CD14-positive monocyte (primary cell): ENCODE measurements around the gene CTNNBL1. TPM values are rescaled to one million over a fixed set of nuclear protein-coding genes. Genes with fewer than 3 reads are reported as not detected.

ENCODE experiments used
- DNase-seq, 3 donors: peaks; one replicate each; pipeline ENCODE4 v3.0.0-alpha.2; 2011 to 2022
- H2AFZ ChIP-seq: 2 replicates; pipeline ENCODE4 v1.6.0; 2012; ENCODE audit warnings: mild to moderate bottlenecking, low read depth, low read length, inconsistent platforms; ENCODE audit not compliant: insufficient read depth, poor library complexity, severe bottlenecking
- H3K27ac ChIP-seq, 2 donors: 1 replicate in 1 of 2; 2 replicates in 1 of 2; pipeline ENCODE4 v1.5.1; 2012 to 2013; ENCODE audit warnings: low read length in 2 of 2, control low read depth in 1 of 2, inconsistent platforms in 1 of 2, low read depth in 1 of 2, mild to moderate bottlenecking in 1 of 2
- H3K27me3 ChIP-seq, 2 donors: one replicate each; pipeline versions ENCODE4 v1.6.0 to v1.6.1; 2011 to 2013; ENCODE audit warnings: low read length in 2 of 2; ENCODE audit not compliant: control insufficient read depth in 2 of 2, insufficient read depth in 2 of 2
- H3K36me3 ChIP-seq, 2 donors: replicated peaks in 1 of 2; 1 replicate in 1 of 2; 2 replicates in 1 of 2; pipeline versions ENCODE4 v1.5.1 to v1.6.1; 2012 to 2013; ENCODE audit warnings: low read length in 2 of 2, control low read depth in 1 of 2, inconsistent platforms in 1 of 2, mild to moderate bottlenecking in 1 of 2; ENCODE audit not compliant: insufficient read depth in 2 of 2, control insufficient read depth in 1 of 2
- H3K4me1 ChIP-seq, 2 donors: 1 replicate in 1 of 2; 2 replicates in 1 of 2; pipeline versions ENCODE4 v1.5.1 to v1.6.1; 2012 to 2013; ENCODE audit warnings: low read length in 2 of 2, control low read depth in 1 of 2, inconsistent platforms in 1 of 2, mild to moderate bottlenecking in 1 of 2, moderate library complexity in 1 of 2; ENCODE audit not compliant: insufficient read depth in 2 of 2, control insufficient read depth in 1 of 2
- H3K4me2 ChIP-seq: replicated peaks from 2 replicates; pipeline ENCODE3; 2012; ENCODE audit warnings: low read length, moderate library complexity, mild to moderate bottlenecking; ENCODE audit not compliant: poor library complexity, severe bottlenecking; ENCODE audit errors: extremely low read depth
- H3K4me3 ChIP-seq, 3 experiments: fragments of 200-600 bp in 1 of 3; sonication (generic) in 1 of 3; replicated peaks in 1 of 3; 1 replicate in 2 of 3; 2 replicates in 1 of 3; pipeline ENCODE4 v1.5.1; 2011 to 2013; ENCODE audit warnings: low read length in 3 of 3, mild to moderate bottlenecking in 3 of 3, control low read depth in 2 of 3, low read depth in 2 of 3, inconsistent platforms in 1 of 3, moderate library complexity in 1 of 3
- H3K79me2 ChIP-seq: 2 replicates; pipeline ENCODE4 v1.6.0; 2012; ENCODE audit warnings: mild to moderate bottlenecking, control low read depth, inconsistent platforms, low read length, moderate library complexity; ENCODE audit not compliant: insufficient read depth
- H3K9ac ChIP-seq: 2 replicates; pipeline ENCODE4 v1.6.0; 2017; ENCODE audit warnings: low read length, mild to moderate bottlenecking; ENCODE audit not compliant: insufficient read depth, poor library complexity, severe bottlenecking
- H3K9me3 ChIP-seq, 2 donors: replicated peaks in 1 of 2; 1 replicate in 1 of 2; 2 replicates in 1 of 2; pipeline versions ENCODE4 v1.5.1 to v1.6.1; 2012 to 2013; ENCODE audit warnings: low read length in 2 of 2, control low read depth in 1 of 2; ENCODE audit not compliant: control insufficient read depth in 1 of 2, insufficient read depth in 1 of 2
- H4K20me1 ChIP-seq: 2 replicates; pipeline ENCODE4 v1.6.0; 2012; ENCODE audit warnings: mild to moderate bottlenecking, low read length, control low read depth, moderate library complexity; ENCODE audit not compliant: insufficient read depth
- H3K27ac Mint-ChIP-seq, 7 donors: one replicate each; pipeline ENCODE4 v1.8.0; 2020; ENCODE audit warnings: mild to moderate bottlenecking in 7 of 7, mixed read lengths in 7 of 7, moderate library complexity in 6 of 7, inconsistent platforms in 2 of 7
- H3K27me3 Mint-ChIP-seq, 3 donors: one replicate each; pipeline ENCODE4 v1.8.0; 2021 to 2022; ENCODE audit warnings: low read depth in 3 of 3, mild to moderate bottlenecking in 3 of 3, mixed read lengths in 3 of 3, moderate library complexity in 3 of 3, inconsistent platforms in 1 of 3
- H3K36me3 Mint-ChIP-seq, 2 donors: one replicate each; pipeline ENCODE4 v1.8.0; 2020; ENCODE audit warnings: mixed read lengths in 2 of 2, inconsistent platforms in 1 of 2, mild to moderate bottlenecking in 1 of 2
- H3K4me1 Mint-ChIP-seq: one replicate; pipeline ENCODE4 v1.8.0; 2020; ENCODE audit warnings: mild to moderate bottlenecking, mixed read lengths
- H3K4me3 Mint-ChIP-seq, 2 donors: one replicate each; pipeline ENCODE4 v1.8.0; 2020; ENCODE audit warnings: mild to moderate bottlenecking in 2 of 2, mixed read lengths in 2 of 2, moderate library complexity in 1 of 2
- H3K9me3 Mint-ChIP-seq, 7 donors: one replicate each; pipeline ENCODE4 v1.8.0; 2020 to 2022; ENCODE audit warnings: mixed read lengths in 7 of 7, mild to moderate bottlenecking in 6 of 7, moderate library complexity in 6 of 7, inconsistent platforms in 2 of 7
- CTCF ChIP-seq: fragments of 200-600 bp; IDR thresholded peaks from one replicate; pipeline ENCODE4 v1.8.0; 2022; ENCODE audit warnings: antibody characterized with exemption, mild to moderate bottlenecking
- WGBS: methylation state at CpG from one replicate; pipeline ENCODE4 v1.1.5; 2013; ENCODE audit warnings: missing lambda C conversion rate; ENCODE audit not compliant: insufficient coverage; 5-methylcytosine and 5-hydroxymethylcytosine counted together
- intact Hi-C, 2 donors: fragments of 100-400 bp; cut with micrococcal nuclease; formaldehyde crosslinking; loops; one replicate each; pipeline versions ENCODE4 v1.15.0 to v1.15.1; 2023
- polyA plus RNA-seq, 3 donors: library from polyadenylated mRNA; depleted of rRNA in 1 of 3; unstranded in 2 of 3; stranded (reverse) in 1 of 3; fragments of 300-500 nt in 2 of 3; fragments of >200 nt in 1 of 3; fragmentation: Illumina TruSeq in 2 of 3; gene quantifications; 1 replicate in 2 of 3; 2 replicates in 1 of 3; pipeline ENCODE4 v1.2.3, GENCODE V29; 2012 to 2021

CTNNBL1 gene
- polyA plus RNA-seq, 3 donors = 35.5 to 83.2 (median 77.3) TPM

- 100% methylated on average over 3 of the region's 8 CpGs for WGBS
- Histone ChIP-seq H3K36me3 (no peaks in the 10 kb centered on the region), H4K20me1 (no peaks in the 10 kb centered on the region), H2AFZ (no peak overlapping the region), H3K4me2 (no peak overlapping the region), H3K9me3 (no peaks in the 10 kb centered on the region), H3K27ac (no peak overlapping the region), H3K4me3 (no peak overlapping the region), H3K4me1 (no peaks in the 10 kb centered on the region), H3K27me3 (no peaks in the 10 kb centered on the region), H3K79me2 (no peaks in the 10 kb centered on the region), H3K9ac (no peak overlapping the region)
- DNase-seq = no peak
- Mint-ChIP-seq H3K27ac (no peak overlapping the region), H3K36me3 (no peaks in the 10 kb centered on the region), H3K4me3 (no peak overlapping the region), H3K4me1 (no peaks in the 10 kb centered on the region), H3K27me3 (peaks cover 5 to 9% (median 7%) of the 10 kb centered on the region in 3 donors), H3K9me3 (no peaks in the 10 kb centered on the region)
- TF ChIP-seq CTCF = no peak
- intact Hi-C loops = no loop called here
Measured at GRCh38 chr20:37885042-37885441, 191.2 kb downstream of the CTNNBL1 start.

- Histone ChIP-seq H2AFZ (no peak overlapping the region), H3K27ac (no peak overlapping the region), H3K4me2 (no peak overlapping the region), H3K9me3 (no peaks in the 10 kb centered on the region), H3K27me3 (no peaks in the 10 kb centered on the region), H3K9ac (no peak overlapping the region), H3K79me2 (no peaks in the 10 kb centered on the region), H3K36me3 (no peaks in the 10 kb centered on the region), H3K4me3 (no peak overlapping the region), H4K20me1 (no peaks in the 10 kb centered on the region), H3K4me1 (no peaks in the 10 kb centered on the region)
- H3K4me3 Mint-ChIP-seq = peak overlapping the region in 1 of 2 donors; percentile 59
- no peak for TF ChIP-seq CTCF
- peaks cover 5 to 8% (median 7%) of the 10 kb centered on the region in 3 donors for H3K27me3 Mint-ChIP-seq
- DNase-seq = no peak
- H3K9me3 Mint-ChIP-seq = no peaks in the 10 kb centered on the region
- no peaks in the 10 kb centered on the region for H3K36me3 Mint-ChIP-seq
- no peaks in the 10 kb centered on the region for H3K4me1 Mint-ChIP-seq
- H3K27ac Mint-ChIP-seq = no peak overlapping the region
- intact Hi-C loops = no loop called here
- 79% methylated on average over 26 of the region's 32 CpGs for WGBS
Measured at GRCh38 chr20:37885593-37886503, 192.0 kb downstream of the CTNNBL1 start.
